Kidney (tissue), 14 donors: ENCODE measurements around the gene CRYAB. TPM values are rescaled to one million over a fixed set of nuclear protein-coding genes. Genes with fewer than 3 reads are reported as not detected.

Source experiments
- DNase-seq, 5 donors: peaks; one replicate each; pipeline ENCODE4 v3.0.0-alpha.2; 2013 to 2020
- FAIRE-seq: peaks from 2 replicates; lab custom pipeline; 2012; peaks lifted over from hg19 to GRCh38; lab: Jason Lieb, UNC
- H3K27ac ChIP-seq, 2 donors: one replicate each; pipeline ENCODE4 v1.7.0; 2013; ENCODE audit warnings: low read depth in 2 of 2, low read length in 2 of 2, inconsistent platforms in 1 of 2
- H3K27me3 ChIP-seq: one replicate; pipeline ENCODE4 v1.7.1; 2013; ENCODE audit warnings: low read length, inconsistent platforms; ENCODE audit not compliant: control insufficient read depth, insufficient read depth
- H3K36me3 ChIP-seq, 3 donors: one replicate each; pipeline versions ENCODE4 v1.7.0 to v1.7.1; 2013; ENCODE audit warnings: low read length in 3 of 3, control low read depth in 1 of 3, inconsistent platforms in 1 of 3; ENCODE audit not compliant: insufficient read depth in 3 of 3, control insufficient read depth in 2 of 3
- H3K4me1 ChIP-seq, 3 donors: one replicate each; pipeline versions ENCODE4 v1.7.0 to v1.7.1; 2013; ENCODE audit warnings: low read length in 3 of 3, inconsistent platforms in 1 of 3, low read depth in 1 of 3; ENCODE audit not compliant: control insufficient read depth in 2 of 3, insufficient read depth in 2 of 3
- H3K4me3 ChIP-seq, 3 donors: one replicate each; pipeline versions ENCODE4 v1.7.0 to v1.8.1; 2013; ENCODE audit warnings: low read length in 3 of 3, control low read depth in 1 of 3, inconsistent platforms in 1 of 3
- H3K9ac ChIP-seq, 3 donors: one replicate each; pipeline versions ENCODE4 v1.7.0 to v1.7.1; 2013; ENCODE audit warnings: low read length in 3 of 3, control low read depth in 1 of 3, inconsistent platforms in 1 of 3
- H3K9me3 ChIP-seq, 3 donors: one replicate each; pipeline versions ENCODE4 v1.7.0 to v1.7.1; 2013; ENCODE audit warnings: low read length in 3 of 3, control low read depth in 1 of 3, inconsistent platforms in 1 of 3; ENCODE audit not compliant: control insufficient read depth in 2 of 3, insufficient read depth in 1 of 3
- intact Hi-C: fragments of 100-400 bp; cut with DNase I; formaldehyde crosslinking; loops from one replicate; pipeline ENCODE4 v1.11.1; 2022
- polyA plus RNA-seq: library from polyadenylated mRNA; stranded (reverse); fragments of 350-450 nt; fragmentation: Illumina TruSeq; extraction: RNeasy Lipid Tissue Mini Kit (QIAGEN cat#74804); gene quantifications from one replicate; pipeline ENCODE4 v1.2.3, GENCODE V29; 2014; ENCODE audit warnings: low read depth, low replicate concordance; ENCODE audit not compliant: insufficient read depth
- total RNA-seq: library from RNA; stranded (reverse); fragmentation: NEBNext Ultra II Directional; extraction: Animal tissue kit (Norgen Biotek cat#: 25700); gene quantifications from one replicate; pipeline ENCODE4 v1.2.1, GENCODE V29; 2021
- TF ChIP-seq, protein P1 (sequence below): IDR thresholded peaks from 3 replicates; pipeline ENCODE4 v1.5.1; 2012; ENCODE audit warnings: mild to moderate bottlenecking, moderate library complexity, borderline replicate concordance; ENCODE audit not compliant: insufficient read depth; ENCODE audit errors: extremely low read depth
- donor health status: control.
- donor health status: control.
- donor health status: control.
- donor health status: control.
- donor health status: control.
- donor health status: DM: yes; HTN: yes; CAD: no.
- donor health status: Normal renal cell carcinoma (clear cell type).

Gene CRYAB
- total and polyA plus RNA-seq, 2 donors from 2014 or later: 1,312 to 1,857 TPM

DNA sequence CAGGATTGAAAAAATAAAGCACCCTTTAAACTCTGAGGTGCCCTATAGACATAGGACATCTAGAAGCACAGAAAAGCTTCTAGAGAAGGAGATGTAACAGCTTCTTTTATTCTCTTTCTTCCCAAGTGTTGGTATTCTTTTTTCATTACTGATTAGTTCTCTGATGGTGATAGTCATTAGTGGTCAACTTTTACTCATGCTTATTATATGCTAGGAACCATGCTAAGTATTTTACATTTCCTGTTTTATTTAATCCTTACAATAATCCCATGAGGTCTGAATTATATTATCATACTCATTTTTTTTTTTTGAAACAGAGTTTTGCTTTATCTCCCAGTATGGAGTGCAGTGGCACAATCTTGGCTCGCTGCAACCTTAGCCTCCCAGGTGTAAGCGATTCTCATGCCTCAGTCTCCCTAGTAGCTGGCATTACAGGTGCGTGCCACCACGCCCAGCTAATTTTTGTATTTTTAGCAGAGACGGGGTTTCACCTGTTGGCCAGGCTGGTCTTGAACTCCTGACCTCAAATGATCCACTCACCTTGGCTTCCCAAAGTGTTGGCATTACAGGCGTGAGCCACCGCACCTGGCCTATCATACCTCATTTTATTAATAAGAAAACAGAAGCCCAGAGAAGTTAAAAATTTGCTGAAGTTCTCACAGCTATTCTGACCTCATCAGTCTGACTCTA, 10.1 kb upstream of the CRYAB start:
- H3K27me3 ChIP-seq: no peaks in the 10 kb centered on the region
- H3K4me1 ChIP-seq: peaks cover 0 to 49% (median 17%) of the 10 kb centered on the region in 3 donors
- no peak for DNase-seq
- intact Hi-C loops: no loop called here
- H3K36me3 ChIP-seq: peaks cover 0 to 3% (median 0%) of the 10 kb centered on the region in 3 donors
- H3K9ac ChIP-seq: no peak overlapping the region
- FAIRE-seq: no peak
- TF ChIP-seq, protein P1, sequence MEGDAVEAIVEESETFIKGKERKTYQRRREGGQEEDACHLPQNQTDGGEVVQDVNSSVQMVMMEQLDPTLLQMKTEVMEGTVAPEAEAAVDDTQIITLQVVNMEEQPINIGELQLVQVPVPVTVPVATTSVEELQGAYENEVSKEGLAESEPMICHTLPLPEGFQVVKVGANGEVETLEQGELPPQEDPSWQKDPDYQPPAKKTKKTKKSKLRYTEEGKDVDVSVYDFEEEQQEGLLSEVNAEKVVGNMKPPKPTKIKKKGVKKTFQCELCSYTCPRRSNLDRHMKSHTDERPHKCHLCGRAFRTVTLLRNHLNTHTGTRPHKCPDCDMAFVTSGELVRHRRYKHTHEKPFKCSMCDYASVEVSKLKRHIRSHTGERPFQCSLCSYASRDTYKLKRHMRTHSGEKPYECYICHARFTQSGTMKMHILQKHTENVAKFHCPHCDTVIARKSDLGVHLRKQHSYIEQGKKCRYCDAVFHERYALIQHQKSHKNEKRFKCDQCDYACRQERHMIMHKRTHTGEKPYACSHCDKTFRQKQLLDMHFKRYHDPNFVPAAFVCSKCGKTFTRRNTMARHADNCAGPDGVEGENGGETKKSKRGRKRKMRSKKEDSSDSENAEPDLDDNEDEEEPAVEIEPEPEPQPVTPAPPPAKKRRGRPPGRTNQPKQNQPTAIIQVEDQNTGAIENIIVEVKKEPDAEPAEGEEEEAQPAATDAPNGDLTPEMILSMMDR: no peak
- H3K9me3 ChIP-seq: no peaks in the 10 kb centered on the region
- peak overlapping the region in 1 of 2 donors; percentile 42 for H3K27ac ChIP-seq
- peak overlapping the region in 1 of 3 donors; percentile 13 for H3K4me3 ChIP-seq

DNA sequence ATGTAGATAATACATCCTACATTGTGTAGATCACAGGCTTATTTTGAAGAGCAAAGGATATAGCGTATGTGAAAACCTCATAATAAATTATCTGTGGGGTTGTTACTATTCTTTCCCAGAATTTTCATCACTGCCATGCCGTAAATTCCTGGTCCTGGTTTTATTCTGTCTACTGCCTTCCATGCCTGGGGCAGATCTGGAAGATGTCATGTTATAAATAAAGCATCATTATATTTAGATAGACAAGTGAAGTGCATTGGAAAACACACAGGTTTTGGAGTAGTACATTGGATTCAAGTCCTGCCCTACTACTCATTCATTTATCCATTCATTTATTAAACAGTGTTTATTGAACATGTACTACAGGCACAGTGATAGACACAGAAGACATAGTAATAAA, 9.3 kb upstream of the CRYAB start:
- no peak for FAIRE-seq
- no peaks in the 10 kb centered on the region for H3K27me3 ChIP-seq
- DNase-seq: no peak
- TF ChIP-seq, protein P1: no peak
- no peak overlapping the region for H3K9ac ChIP-seq
- intact Hi-C loops: no loop called here
- peaks cover 0 to 3% (median 0%) of the 10 kb centered on the region in 3 donors for H3K36me3 ChIP-seq
- H3K4me1 ChIP-seq: peaks cover 0 to 43% (median 9%) of the 10 kb centered on the region in 3 donors
- H3K4me3 ChIP-seq: peak overlapping the region in 1 of 3 donors; percentile 5
- H3K27ac ChIP-seq: no peak overlapping the region
- no peaks in the 10 kb centered on the region for H3K9me3 ChIP-seq

DNA sequence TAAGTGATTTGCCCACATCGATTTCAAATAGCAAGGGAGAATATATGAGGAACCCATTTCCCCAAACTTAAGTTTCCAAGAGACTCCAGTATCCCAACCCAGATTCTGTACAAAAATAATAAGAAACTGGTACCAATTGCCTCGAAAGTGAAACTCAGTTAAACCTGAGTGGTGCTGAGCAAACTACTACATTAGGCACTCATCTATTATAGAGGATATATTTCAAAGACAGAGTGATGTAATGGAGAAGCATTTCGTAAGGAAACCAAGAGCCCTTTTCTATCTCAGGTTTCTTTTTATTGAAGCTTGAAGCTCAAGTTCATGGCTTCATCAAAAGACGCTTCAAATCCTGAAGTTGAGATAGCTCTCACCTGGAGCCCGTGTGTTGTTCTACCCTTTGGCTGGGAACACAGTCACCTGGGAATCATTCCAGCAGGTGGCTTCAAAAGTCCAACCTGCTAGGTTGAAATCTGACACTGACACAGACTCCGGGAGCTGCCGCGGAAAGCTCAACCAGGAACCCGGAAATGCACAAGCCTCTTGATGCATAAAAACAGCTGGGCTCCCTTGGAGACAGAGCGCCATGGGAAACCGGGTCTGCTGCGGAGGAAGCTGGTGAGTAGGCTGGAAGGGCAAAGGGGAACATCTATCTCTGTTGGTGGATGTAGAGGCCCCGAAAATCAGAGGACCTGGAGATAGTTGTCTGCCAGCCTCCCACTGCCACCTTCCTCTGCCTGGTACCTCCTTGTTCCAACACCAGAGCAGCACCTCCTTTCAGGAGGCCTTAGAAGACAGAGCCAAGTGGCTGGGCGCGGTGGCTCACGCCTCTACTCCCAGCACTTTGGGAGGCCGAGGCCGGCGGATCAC, 7.1 kb upstream of the CRYAB start, which contains the start of gene C11orf52:
C11orf52 (plus strand) TSS at position 524 of the 867 bp plus-strand sequence; CDS start at position 584, 60 bp downstream.
- H3K4me1 ChIP-seq: peaks cover 0 to 28% (median 5%) of the 10 kb centered on the region in 3 donors
- no peak for FAIRE-seq

More for the DNA sequence above, 7.1 kb upstream of the CRYAB start, which contains the start of gene C11orf52:
- intact Hi-C loops: no loop called here
- H3K4me3 ChIP-seq: peak within 1 kb of the TSS; percentile 38 to 76 (median 66)
- TF ChIP-seq, protein P1: no peak
- no peaks in the 10 kb centered on the region for H3K27me3 ChIP-seq
- H3K9ac ChIP-seq: peak within 1 kb of the TSS in 1 of 3 donors; percentile 78
- no peaks in the 10 kb centered on the region for H3K9me3 ChIP-seq
- peak; percentile 90 to 97 (median 92) for DNase-seq
- no peaks in the 10 kb centered on the region for H3K36me3 ChIP-seq
- peak within 1 kb of the TSS; percentile 92 to 93 for H3K27ac ChIP-seq
